Activated CD4-positive, alpha-beta T cell treated with anti-CD3 and anti-CD28 coated beads, Interleukin-2, amount 50 U/mL, for 24 hours (primary cell): ENCODE results near the gene MYO1B.

Experiments used
- DNase-seq, 2 donors: peaks; one replicate each; pipeline ENCODE4 v3.0.0-alpha.2; 2020; ENCODE audit warnings: low read depth in 1 of 2, low spot score in 1 of 2

MYO1B gene

DNA sequence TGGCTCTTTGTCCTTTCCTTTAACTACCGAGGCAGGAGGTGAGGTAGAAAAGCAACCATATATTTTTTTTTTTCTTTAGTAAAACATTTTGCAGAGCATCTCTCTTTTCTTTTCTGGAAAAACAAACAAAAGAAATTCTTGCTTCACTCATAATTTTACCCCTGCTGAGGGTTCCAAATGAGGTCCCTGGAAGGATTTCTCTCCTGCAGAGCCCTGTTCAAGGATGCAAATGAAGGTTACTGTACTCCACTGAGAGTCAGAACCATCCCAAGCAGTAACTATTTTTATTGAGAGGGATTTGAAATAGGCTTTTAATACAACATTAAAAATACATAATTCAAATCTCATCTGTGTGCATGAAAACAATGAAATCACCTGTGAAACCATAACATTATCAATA lies 19.5 kb upstream of the MYO1B start:
- DNase-seq, result no peak

DNA sequence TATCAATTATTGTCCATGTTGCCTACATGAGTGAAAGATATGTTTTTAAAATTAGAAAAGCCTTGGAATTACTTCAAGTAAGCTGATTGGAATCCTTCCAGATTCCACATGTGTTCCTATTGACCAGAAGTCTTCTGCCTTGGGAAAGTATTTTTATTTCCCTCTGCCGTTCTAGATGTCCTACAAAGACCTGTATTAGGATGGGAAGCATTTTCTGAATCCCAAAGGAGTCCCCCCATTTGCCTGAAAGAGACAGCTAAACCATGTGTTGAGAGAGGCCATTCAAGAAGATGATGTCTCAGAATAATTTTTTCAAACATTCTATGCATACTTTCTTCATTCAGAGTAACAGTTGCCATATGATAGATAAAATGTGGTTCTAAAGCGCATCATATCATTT lies 19.0 kb upstream of the MYO1B start:
- DNase-seq, result no peak

DNA sequence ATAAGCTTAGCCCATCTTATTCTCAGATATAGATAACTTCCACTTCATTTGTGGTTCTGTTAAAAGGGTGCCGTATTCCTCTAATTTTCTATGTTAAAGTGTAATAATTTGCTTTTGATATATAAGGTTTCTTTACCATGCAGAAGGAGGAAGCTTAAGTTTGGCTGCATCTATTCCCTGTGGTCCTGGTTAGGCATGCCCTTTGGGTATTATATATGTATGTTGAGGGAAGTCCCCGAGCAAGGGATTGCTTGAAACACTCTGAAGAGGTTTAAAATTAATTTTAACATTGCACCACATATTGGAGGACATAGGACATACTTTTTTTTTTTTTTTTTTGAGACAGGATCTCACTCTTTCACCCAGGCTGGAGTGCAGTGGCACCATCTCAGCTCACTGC lies 16.9 kb upstream of the MYO1B start:
- no peak for DNase-seq

DNA sequence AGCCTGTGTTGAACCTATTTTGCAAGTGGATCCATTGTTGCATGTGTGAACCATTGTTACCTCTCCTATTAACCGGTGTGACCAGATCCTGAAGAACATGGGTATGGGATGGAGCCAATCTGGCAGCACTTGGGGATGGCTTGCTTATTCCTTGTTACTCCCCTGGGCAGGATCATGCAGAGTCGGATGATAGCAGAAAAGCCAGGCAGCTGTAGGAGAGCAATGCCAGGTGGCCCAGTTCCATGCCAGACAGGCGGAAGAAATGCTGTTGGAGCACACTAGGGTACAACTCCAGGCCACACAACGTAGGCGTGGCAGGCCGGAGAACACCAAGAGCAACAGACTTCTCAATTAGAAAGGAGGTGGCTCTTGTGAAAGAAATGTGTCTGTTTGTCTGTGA lies 16.3 kb upstream of the MYO1B start:
- no peak for DNase-seq

DNA sequence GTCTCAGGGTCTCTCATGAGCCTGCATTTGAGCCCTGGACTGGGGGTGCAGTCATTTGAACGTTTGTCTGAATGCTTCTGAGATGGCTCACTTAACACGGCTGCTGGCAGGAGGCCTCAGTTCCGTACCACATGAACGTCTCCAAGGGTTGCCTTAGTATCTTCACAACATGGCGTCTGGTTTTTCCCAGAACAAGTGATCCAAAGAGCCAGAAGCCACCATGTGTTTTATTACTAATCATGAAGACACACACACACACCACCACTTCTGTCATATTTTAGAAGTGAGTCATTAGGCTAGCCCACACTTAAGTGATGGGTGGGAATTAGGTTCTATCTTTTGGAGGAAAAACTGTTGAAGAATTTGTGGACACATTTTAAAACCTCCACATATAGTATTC lies 15.0 kb upstream of the MYO1B start:
- DNase-seq, result no peak

DNA sequence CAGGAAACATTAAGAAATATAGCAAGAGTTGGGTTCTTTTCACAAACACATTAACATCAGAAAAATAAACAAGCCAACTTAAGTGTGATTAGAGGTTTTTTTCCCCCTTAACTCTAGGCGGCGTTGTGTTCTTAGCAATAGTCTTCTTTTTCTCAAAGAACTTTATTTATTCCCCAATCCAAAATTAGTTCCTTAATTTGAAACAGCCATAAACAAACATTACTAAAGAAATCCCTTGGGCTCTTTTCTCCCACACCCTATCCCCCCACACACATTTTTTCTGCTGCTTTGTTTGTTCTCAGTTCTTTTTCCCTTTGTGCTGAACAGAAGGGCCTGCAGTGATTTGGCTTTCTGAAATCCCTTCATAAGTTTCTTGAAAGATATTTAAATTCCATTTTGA lies 13.2 kb upstream of the MYO1B start:
- DNase-seq, result no peak

DNA sequence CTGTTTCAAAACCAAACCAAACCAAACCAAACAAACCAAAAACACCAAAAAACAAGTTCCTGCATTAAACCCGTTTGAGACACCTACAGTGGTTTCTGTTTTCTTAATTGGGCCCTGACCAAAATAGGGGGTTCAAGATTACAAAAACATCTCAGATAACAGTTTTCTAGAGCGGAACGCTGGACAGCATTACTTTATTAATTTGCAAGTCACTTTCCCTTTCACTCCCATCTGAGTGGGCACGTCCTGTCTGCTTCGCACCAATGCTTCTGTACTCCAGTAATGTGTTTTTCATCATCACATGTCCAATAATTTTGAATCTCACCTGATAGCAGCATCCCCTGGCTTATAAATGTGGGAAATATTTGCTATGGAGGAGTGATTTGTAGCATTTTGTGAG lies 11.7 kb upstream of the MYO1B start:
- DNase-seq, result no peak

DNA sequence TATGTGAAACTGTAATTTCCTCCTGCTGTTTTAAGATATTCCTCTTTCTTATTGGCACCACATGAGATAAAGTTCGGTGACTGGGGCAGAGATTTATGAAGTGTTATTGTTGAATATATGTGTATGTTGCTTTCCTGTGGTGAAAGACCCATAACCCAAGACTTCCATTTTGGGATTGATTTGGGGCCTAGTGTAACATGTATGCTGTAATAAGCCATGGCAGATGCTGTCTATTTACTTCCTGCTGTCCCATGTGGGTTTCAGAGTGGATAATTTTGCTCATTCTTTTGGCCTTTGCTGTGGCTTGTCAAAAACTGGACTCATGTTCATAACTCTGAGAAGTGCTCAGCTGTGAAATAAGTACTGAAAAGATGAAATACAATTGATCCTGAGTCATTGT lies 10.8 kb upstream of the MYO1B start:
- DNase-seq, result no peak

DNA sequence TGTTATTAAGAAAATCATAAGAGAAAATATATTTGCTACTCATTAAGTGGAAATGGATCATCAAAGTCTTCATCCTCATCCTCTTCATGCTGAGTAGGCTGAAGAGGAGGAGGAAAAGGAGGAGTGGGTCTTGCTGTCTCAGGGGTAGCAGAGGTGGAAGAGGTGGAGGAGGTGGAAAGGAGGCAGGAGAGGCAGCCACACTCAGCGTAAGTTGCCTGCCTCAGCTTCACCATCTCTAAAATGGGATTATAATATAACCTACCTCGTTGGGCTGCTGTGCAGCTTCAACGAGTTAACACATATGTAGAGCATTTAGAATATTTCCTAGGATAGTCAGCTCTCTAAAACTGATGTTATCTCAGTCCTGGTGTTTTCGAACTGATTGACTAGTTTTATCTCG lies 4.3 kb upstream of the MYO1B start:
- DNase-seq, result no peak

DNA sequence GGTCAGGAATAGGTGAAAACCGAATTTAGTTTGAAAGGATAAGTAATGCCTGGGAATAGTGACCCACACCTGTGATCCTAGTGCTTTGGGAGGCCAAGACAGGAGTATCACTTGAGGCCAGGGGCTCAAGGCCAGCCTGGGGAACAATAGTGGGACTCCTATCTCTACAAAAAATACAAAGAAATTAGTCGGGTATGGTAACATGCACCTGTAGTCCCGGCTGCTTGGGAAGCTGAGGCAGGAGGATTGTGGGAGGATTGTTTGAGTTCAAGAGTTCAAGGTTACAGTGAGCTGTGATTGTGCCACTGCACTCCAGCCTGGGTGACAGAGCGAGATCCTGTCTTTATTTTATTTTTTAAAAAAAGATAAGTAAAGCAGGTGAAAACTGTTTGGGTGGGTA lies 3.8 kb upstream of the MYO1B start:
- DNase-seq, result no peak

DNA sequence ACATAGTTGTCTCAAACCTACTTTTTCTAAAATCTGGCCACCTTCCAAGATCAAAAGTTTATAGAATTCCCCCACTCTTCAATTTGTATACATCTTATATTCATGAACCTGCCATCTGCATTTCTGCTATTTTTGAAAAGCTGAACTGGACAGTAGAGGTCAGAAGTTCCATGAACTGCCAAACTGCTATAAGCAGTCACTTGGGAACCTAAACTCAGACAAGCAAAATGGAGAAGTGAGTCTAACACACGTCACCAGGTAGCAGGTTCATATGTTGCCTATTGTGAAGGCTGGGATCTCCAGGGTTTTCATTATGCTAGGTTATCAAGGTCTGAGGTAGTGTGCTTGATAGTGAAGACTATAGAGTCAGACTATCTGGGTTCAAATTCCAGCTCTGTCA lies 2.0 kb upstream of the MYO1B start:
- DNase-seq, result no peak

DNA sequence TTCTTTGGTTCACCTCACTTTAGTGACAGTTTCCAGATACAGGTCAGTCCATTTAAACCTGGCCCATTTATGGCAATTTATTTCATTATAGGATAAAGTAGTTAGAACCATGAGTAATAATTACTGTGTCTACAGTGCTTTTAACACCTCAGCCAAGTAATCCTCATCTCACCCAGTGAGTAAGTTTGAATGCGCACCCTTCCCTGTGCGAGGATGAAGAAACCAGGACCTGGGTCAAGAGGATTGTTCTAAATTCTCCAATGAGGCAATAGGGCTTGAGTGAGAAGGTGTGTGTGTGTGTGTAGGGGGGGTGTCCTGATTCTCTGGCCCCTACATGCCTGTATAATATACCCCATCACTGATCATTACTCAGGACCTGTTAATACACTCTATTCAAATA lies 854 bp upstream of the MYO1B start:
- no peak for DNase-seq

DNA sequence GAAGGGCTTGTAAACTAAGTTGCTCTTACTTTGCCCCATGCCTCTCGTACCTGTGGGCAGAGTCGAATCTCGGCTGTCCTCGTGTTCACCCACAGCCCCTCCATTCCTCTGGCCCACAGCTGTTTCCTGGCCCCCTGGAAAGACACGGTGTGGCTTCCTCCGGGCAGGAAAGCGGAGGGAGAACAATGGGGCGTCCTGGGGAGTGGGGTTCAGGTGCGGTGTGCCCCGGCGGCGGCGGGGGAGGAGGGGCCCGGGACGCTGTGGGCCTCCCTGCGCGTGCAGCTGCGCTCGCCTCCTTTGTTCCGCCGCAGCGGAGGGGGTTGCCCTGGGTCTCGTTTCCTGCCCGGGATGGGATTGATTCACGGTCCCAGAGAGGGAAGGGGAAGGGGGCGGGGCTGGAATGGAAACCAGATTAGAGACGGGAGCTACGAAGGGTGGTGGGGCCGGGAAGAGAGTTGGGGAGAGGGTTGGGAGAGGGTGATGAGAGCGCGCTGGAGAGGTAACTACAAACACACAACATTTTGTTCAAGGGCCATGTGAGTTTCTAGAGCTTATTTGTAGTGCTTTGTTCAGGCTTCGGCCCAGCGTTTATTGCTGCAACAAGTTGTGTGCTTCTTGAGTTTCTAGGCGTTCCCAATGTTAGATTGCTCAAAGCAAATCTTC lies 796 bp downstream of the MYO1B start:
- peak; percentile 2 to 3 for DNase-seq

DNA sequence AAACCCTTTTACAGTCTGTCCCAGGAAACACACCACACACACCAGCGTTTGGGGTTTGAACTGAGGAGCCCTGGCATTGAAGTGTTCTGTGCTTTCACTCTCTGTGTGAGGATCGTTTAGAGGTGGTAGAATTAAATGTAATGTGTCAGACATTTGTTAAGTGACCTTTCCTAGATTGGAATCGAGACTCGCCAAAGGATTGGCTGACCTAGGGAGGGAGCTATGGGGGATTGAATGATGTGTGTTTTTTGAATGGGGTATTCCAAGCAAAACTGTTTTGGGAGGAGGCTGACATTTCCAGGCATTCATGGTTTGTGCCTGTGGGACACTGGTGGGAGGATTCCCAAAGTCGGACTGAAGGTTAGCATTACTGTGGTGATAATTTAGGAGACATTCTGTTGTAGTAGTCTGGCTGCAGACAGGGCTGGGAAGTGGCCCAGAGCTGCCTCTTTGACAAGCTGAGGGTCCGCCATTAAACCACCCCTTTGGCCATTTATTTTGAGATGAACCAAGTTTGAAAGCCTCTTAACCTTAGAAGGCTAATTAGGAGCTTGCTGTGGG lies 1.7 kb downstream of the MYO1B start:
- no peak for DNase-seq

DNA sequence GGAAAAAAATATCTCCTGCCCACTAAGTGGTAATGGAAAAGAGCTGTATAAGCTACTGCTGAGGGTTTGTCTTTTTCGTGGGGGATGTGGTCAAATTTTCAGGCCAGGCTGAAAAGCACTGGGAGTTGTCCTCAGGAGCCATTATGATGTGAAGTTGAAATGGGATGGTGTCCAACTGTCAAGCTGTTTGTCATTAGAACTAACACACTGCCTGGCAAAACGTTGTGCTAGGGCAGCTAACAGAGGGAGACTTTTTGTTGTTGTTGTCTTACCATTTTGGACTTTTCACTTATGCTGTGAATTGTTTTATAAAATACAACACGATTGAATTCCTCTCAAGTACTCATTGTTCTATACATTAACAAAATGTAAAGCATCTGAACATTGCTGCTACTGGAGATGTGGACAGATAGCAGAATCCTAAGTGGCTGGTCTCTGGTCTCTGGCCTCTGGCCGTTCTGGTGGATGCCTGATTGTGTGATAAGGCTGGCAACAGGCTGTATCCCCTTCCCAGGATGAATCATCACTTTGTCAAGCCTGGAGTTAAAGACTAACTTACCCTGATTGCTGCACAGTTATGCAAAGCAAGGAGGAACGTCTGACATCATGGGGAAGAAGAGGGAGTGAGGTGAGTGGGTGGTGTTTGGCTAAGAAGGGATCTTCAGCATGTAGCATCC lies 2.3 kb downstream of the MYO1B start:
- no peak for DNase-seq

DNA sequence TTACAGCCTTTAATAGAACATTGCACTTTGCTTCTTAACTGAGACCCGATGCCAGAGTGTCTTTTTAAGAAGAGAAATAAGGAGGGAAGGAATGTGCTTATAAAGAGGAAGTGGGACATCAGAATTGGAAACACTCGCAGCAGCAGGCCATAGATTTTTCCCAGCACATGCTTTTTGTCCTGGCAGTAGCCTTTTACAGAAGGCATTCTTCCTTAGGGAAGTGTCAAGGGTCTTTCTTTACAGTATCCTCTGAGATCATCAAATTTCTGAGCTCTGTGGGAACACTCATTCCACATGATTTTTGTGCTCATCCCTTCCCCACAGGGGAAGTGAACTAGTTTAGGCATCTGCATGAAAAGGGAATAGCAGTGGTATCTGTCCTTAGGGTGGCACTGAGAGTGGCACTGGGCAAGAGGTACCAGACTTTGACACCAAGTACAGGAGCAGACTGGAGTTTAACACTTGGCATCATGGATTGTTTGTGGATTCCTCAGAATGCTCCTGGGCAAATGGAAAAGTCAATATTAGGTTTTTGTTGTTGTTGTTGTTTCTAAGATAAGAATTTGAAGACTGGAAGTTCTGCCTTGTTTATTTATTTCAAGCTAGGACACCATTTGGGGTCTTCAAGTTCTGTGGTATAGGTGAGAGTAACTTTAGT lies 4.1 kb downstream of the MYO1B start:
- no peak for DNase-seq

DNA sequence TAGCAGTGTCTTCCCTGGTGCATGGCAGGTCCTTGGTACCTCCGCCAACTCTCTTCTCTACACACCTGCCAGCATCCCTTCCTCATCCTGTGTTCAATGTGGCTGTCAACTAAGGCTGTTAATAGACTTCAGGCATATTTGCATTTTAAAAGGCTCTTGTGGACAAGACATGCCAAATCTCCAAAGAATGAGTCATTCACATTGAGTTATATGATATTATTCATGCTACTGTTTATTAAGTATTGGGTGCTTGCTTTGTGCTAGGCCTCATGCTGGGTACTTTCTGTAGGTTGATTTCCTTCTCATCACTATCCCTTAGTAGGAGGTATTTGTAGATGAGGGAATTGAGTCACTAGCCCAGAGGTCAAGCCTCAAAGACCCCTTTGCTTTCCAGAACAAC lies 5.2 kb downstream of the MYO1B start:
- DNase-seq, result no peak

DNA sequence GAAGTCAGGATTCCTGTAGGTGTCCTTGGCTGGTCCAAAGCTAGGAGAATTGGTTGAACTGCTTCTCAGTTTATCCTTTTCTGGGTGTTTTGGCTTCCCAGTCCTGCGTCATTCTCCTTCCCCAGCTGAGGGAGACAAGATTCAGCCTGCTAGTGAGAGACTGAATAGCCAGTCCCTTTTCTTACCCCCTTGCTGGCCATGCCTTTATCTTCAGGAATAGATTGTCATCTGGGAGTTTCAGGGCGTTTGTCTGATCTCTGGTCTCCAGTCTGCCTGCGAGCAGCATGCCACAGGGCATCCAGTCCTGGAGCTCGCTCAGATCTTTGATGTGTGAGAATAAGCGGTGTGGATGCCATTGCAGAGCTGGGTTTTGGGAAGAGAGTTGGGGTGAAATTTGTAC lies 5.8 kb downstream of the MYO1B start:
- no peak for DNase-seq

DNA sequence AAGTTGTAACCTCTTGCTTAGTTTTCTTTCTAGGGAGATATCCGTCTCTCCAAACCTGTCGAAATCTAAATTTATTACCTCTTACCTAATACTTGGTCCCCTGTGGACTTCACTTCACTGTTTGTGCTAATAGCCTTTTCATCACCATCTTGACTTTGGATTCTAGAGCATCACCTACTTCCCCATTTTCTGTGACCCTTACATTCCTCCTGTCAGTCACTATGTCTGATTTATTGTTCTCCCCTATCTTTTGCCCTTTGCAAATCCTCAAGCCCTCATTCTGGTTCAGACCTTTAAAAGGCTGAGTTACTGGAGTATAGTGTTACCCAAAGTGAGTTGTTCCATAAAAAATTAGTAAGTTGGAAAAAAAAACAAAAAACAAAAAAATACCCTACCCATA lies 7.5 kb downstream of the MYO1B start:
- no peak for DNase-seq

DNA sequence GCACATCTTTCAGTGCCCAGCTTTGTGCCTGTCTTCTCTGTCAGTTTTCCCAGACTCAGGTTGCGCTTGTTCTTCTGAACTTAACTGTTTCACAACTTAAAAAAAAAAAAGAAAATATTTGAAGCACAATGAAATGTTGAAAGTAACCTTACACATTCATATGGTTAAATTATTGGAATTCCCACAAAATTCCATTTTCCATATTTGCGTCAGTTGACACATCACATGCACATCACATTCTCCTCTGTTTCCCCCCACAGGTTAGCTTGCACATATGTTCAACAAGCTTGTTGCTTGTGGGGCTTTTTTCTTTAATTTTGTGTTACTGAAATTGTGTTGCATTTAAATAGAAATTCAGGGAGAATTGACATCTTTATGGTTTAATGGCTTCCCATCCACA lies 8.3 kb downstream of the MYO1B start:
- DNase-seq, result no peak

DNA sequence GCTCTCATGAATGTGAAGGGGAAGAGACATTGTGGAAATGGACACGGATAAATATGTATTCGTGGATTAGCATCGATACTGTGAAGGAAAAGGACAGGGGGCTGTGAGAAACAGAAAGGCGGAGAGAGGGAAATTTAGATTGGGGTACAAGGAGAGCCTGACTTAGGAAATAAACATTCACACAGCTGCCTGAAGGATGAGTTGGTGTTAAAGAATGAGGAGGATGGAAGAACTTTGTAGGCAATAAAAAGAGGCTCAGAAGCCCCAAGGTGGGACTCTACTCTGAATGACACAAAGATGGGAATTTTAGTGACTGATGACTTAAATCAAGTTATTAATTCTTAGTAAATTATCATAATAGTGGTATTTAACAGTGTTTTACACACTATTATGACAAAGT lies 10.1 kb downstream of the MYO1B start:
- no peak for DNase-seq

DNA sequence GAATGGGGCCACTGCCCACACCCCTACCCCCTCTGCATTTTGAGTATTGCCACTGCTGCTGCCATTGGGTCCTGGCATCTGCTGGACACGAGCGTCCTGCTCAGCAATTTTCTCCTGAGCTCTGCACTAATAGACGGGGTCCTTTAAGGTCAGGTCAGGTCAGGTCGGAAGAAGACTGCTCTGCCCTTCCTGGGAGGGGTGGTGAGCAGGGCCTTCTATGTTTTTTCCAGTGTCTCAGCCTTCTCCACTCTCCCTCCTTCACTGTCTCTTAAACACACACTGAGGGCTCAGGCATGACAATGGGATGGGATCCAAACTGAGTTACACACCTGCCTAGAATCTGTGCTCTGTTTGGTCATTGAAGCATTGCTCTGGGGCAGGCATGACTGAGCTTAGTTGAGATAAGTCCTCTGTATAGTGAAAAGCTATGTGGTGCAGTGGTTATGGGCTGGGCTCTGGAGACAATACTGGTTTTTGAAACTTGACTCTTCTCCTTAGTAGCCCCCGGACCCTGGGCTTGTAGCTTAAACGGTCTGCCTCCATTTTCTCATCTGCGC lies 10.6 kb downstream of the MYO1B start:
- no peak for DNase-seq
